ENCODE results near the gene MACROD1.

The MACROD1 gene

DNA sequence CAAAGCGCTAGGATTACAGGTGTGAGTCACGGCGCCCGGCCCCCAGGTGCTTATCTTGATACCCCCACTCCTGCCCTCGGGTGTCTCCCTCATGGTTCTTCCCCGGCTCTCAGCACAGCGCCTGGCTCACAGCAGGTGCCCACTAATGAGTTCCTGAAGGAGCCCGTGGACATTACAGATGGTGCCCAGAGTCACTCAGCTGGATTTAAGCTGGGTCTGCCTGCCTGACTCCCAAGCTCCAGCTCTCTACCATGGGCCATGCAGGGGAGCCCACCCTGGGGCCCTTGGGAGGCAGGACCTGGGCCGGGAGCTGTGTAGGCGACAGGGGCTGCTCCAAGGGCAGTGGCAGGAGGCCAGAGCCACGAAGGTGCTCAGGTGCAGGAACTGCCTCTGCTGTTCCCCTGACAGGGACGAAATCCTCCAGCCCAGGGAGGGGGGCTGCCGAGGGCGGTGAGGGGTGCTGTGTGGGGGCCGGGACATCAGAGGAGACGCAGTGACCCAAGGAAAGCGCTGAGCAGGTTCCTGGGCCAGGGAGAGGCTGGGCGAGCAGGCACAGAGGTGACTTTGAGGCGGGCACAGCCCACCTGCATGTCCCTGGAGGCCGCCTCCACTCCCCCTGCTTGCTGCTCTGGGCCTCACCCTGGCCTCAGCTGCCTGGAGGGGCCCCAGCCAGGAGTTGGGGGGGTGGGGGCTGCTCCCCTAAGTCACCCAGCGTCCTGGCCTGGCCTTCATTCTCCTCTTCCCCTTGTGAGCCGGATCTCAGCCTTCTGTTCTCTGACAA, 144.7 kb downstream of the MACROD1 start:
- DNase-seq (ENCODE audit: low read depth): no peak
- H3K4me3 ChIP-seq (ENCODE audit: low read depth, low read length): no peak overlapping the region
- TF ChIP-seq, protein P1, sequence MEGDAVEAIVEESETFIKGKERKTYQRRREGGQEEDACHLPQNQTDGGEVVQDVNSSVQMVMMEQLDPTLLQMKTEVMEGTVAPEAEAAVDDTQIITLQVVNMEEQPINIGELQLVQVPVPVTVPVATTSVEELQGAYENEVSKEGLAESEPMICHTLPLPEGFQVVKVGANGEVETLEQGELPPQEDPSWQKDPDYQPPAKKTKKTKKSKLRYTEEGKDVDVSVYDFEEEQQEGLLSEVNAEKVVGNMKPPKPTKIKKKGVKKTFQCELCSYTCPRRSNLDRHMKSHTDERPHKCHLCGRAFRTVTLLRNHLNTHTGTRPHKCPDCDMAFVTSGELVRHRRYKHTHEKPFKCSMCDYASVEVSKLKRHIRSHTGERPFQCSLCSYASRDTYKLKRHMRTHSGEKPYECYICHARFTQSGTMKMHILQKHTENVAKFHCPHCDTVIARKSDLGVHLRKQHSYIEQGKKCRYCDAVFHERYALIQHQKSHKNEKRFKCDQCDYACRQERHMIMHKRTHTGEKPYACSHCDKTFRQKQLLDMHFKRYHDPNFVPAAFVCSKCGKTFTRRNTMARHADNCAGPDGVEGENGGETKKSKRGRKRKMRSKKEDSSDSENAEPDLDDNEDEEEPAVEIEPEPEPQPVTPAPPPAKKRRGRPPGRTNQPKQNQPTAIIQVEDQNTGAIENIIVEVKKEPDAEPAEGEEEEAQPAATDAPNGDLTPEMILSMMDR (conservative IDR thresholded peaks at IDR 0.05; ENCODE audit: low read depth, low read length): no peak

DNA sequence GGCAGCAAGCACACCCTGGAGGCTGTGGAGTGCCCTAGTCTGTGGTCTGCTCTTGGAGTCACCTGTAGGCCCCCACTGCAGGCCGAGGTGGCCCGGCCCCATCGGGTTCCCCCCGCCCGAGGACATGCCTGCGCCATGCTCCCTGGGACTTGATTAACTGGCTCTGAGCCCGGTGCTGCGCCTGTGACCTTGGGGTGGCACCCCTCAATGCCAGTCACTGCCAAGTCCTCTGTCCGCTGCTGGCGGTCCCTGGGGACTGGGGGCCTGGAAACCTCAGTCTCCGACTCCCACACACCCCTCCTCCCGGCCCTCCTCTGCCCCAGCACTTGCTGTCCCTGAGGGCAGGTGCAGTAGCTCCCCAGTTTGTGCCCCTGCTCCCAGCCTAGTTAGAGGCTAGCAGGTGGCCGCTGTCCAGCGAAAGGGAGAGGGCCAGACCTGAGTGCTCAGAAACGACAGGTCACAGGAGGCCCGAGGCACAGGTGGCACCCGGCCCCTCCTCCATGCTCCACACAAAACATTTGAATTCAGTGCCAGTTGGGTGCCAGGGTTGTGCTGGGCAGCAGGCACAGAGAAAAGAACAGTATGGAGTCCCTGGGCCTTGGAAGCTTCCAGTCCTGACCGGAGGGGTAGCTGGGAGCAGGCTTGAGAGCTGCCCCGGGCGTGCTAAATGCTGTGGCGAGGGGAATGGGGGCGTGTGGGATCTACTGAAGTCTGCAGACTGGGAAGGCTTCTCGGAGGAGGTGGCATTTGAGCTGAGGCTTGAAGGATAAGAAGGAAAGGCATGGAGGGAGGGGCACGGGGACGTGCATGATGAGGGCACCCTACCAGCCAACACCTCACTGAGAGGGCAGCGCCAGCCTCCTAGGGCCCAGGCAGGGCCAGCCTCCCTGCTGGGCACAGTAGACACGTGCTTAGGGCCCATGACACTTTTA, 146.5 kb downstream of the MACROD1 start:
- no peak for DNase-seq (ENCODE audit: low read depth)
- H3K4me3 ChIP-seq (ENCODE audit: low read depth, low read length): no peak overlapping the region
- TF ChIP-seq, protein P1 (conservative IDR thresholded peaks at IDR 0.05; ENCODE audit: low read depth, low read length): no peak

DNA sequence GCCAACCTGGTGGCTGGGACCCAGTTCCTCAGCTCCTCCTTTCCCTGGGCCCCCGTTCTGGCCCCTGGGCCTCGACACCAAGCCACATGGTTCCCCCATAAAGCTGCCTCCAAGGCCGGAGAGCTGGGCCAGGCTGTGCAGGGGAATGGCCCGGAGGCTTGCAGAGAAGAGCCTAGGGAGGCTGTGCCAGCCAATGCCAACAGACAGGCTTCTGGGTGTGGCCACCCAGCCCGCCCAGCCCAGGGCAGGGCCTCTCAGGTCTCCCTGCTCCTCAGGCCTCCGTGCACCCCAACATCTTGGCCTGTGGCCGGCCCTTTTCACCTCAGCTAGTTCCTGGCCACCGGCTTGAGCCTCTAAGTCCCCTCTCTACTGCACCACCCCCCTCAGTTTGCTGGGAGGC, 147.6 kb downstream of the MACROD1 start:
- H3K4me3 ChIP-seq (ENCODE audit: low read depth, low read length): no peak overlapping the region
- TF ChIP-seq, protein P1 (conservative IDR thresholded peaks at IDR 0.05; ENCODE audit: low read depth, low read length): no peak
- no peak for DNase-seq (ENCODE audit: low read depth)

DNA sequence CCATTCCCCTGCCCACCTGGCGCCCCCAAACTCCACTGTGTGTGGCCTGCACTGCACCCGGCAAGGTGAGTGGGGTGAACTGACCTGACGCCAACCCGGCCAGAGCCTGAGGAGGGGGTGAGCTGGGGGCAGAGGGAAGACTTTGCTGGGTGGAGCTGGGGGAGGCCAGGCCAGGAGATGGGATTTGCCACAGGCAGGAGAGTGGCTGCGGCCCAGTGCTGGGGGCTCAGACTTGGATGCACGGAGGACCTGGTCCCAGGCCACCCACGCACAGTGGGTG, 148.0 kb downstream of the MACROD1 start:
- no peak overlapping the region for H3K4me3 ChIP-seq (ENCODE audit: low read depth, low read length)
- TF ChIP-seq, protein P1 (conservative IDR thresholded peaks at IDR 0.05; ENCODE audit: low read depth, low read length): no peak
- DNase-seq (ENCODE audit: low read depth): no peak

DNA sequence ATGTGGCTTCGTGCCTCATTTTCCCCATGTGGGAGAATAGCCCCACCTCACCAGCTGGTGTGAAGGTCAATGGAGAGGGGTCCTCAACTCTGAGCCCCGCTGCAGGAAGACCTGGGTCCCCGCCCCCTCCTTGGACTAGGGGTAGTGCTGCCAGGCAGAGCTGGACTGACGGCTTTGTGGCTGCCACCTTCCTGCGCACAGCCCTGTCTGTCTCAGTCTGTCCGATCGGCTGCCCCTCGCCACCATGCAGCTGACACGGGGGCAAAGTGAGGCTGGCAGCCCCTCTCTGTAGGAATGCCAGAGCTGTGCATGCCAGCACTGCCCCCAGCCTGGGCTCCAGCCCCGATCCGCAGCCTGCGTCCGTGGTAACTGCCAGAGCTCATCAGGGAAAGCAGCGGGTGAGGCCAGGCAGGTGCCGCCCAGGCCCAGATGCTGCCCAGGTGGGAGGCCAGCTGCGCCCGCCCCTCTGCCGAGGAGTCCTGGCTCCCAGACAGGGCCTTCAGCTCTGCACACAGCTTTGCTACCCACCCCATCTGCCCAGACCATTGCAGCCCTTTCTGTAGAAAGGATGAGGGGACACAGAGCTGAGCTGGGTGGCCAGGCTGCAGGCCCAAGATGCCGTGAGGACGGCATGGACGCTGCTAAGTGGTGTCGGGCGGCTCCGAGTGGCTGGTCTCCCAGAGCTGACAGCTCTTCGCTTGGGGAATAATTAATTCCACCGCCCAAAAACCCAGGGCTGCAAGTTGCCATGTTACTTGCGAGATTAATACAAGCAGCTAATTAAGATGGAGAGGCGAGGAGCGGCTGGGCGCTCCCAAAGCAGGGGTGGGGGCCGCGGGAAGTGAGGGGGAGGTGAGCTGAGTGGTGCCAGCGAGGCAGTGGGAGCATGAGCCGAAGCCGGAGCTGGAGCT, 149.7 kb downstream of the MACROD1 start:
- DNase-seq (ENCODE audit: low read depth): no peak
- no peak overlapping the region for H3K4me3 ChIP-seq (ENCODE audit: low read depth, low read length)
- TF ChIP-seq, protein P1 (conservative IDR thresholded peaks at IDR 0.05; ENCODE audit: low read depth, low read length): no peak

DNA sequence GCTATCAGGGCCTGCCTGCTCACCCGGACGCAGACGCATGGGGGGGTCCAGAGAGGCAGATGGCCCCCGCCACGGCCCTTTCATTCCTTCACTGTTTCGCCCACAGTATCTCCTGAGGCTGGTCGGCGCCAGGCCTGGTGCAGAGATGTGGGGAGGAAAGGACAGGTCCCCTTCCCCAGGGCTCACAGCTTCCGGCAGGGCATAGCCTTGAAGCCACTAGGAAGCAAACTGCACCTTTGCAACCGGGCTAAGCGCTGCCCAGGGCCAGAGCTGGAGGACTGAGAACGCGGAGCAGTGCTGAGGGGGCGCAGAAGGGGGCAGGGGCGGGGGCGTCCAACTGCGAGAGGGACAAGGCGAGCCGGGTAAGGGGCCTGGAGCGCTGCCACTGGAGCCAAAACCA, 150.4 kb downstream of the MACROD1 start:
- DNase-seq (ENCODE audit: low read depth): no peak
- TF ChIP-seq, protein P1 (conservative IDR thresholded peaks at IDR 0.05; ENCODE audit: low read depth, low read length): no peak
- H3K4me3 ChIP-seq (ENCODE audit: low read depth, low read length): no peak overlapping the region

Data from choroid plexus epithelial cell (primary cell).